ENCODE results near the gene SMS.

DNA sequence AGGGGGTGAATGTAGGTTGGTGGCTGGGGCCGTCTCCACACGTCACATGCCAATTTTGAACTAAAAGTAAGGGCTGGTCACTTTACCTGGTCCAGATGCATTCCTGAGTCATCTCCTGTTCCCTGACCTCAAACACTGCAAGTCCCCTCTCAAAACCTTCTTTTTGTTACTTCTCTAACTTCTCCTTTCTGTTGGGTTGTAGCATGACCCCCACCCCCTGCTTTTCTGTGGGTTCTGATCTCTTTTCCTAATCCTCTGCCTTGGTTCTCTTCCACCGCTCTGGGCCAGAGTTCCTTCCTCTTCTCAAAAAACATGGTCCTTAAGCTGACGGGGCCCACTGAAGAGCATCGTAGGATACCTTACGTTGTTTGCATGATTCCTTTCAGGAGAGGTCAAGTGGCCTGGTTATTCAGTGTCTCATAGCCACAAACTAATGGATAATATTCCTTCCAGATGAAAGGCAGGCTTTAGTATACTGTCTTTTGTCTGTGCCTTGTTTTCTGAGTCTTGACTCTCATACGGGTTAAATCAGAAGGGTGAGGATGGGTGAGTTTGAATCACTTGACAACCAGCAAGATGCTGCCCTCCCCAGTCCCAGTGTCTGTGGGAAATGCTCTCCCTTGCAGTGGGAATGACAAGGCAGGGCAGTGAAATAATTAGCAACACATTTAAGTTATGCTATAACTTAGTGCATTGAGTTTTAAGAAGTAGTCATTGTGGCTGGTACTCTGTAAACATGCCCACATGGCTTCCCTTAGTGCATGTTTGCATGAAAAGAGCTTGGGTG lies 15.1 kb downstream of the SMS start:
- TF ChIP-seq, protein P1, sequence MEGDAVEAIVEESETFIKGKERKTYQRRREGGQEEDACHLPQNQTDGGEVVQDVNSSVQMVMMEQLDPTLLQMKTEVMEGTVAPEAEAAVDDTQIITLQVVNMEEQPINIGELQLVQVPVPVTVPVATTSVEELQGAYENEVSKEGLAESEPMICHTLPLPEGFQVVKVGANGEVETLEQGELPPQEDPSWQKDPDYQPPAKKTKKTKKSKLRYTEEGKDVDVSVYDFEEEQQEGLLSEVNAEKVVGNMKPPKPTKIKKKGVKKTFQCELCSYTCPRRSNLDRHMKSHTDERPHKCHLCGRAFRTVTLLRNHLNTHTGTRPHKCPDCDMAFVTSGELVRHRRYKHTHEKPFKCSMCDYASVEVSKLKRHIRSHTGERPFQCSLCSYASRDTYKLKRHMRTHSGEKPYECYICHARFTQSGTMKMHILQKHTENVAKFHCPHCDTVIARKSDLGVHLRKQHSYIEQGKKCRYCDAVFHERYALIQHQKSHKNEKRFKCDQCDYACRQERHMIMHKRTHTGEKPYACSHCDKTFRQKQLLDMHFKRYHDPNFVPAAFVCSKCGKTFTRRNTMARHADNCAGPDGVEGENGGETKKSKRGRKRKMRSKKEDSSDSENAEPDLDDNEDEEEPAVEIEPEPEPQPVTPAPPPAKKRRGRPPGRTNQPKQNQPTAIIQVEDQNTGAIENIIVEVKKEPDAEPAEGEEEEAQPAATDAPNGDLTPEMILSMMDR (conservative IDR thresholded peaks at IDR 0.05; ENCODE audit: low read depth, low read length): no peak
- TF ChIP-seq EZH2 (IDR thresholded peaks at IDR 0.05; ENCODE audit: low read length, unreplicated experiment): no peak
- TF ChIP-seq EZH2phosphoT487 (IDR thresholded peaks at IDR 0.05; ENCODE audit: borderline replicate concordance, low read length): no peak

All from PC-3 (cell line).